SU-DHL-6 (cell line): ENCODE results near the gene MACF1.

Source experiments
- H2AFZ ChIP-seq: fragments of 200-600 bp; sonication (generic); 2 replicates; pipeline ENCODE4 v1.6.1; 2014; ENCODE audit warnings: low read depth, mild to moderate bottlenecking, moderate library complexity, mixed read lengths, antibody characterized with exemption, low read length; ENCODE audit not compliant: severe bottlenecking
- H3F3A ChIP-seq: fragments of 200-600 bp; shearing (Covaris generic); 2 replicates; pipeline ENCODE4 v1.6.0; 2016; ENCODE audit warnings: antibody characterized with exemption, mild to moderate bottlenecking; ENCODE audit not compliant: insufficient read depth
- H3K27ac ChIP-seq: fragments of 200-600 bp; sonication (generic); 2 replicates; pipeline ENCODE4 v1.5.1; 2016; ENCODE audit warnings: low read depth, mild to moderate bottlenecking, low read length, moderate library complexity, mixed read lengths
- H3K27me3 ChIP-seq: fragments of 200-600 bp; sonication (generic), shearing (Covaris generic); 2 replicates; pipeline ENCODE4 v1.6.0; 2014; ENCODE audit warnings: mild to moderate bottlenecking, low read length
- H3K36me3 ChIP-seq: fragments of 200-600 bp; sonication (generic); 2 replicates; pipeline ENCODE4 v1.6.1; 2014; ENCODE audit warnings: mild to moderate bottlenecking, low read length, mixed read lengths
- H3K4me2 ChIP-seq: fragments of 300-600, 200-600 bp; shearing (Covaris generic), sonication (generic); 2 replicates; pipeline ENCODE4 v1.6.0; 2014; ENCODE audit warnings: low read length, low read depth, mild to moderate bottlenecking; ENCODE audit not compliant: poor library complexity, severe bottlenecking
- H3K4me3 ChIP-seq: fragments of 200-600 bp; sonication (generic); 2 replicates; pipeline ENCODE4 v1.5.1; 2014; ENCODE audit warnings: antibody characterized with exemption, low read length, mild to moderate bottlenecking, mixed read lengths; ENCODE audit not compliant: insufficient read depth, poor library complexity, severe bottlenecking
- H3K79me2 ChIP-seq: fragments of 200-600 bp; sonication (generic); 2 replicates; pipeline ENCODE4 v1.6.1; 2014; ENCODE audit warnings: mild to moderate bottlenecking, low read length, moderate library complexity; ENCODE audit not compliant: insufficient read depth
- H3K9ac ChIP-seq: fragments of 200-600 bp; sonication (generic); 2 replicates; pipeline ENCODE4 v1.7.0; 2014; ENCODE audit warnings: mild to moderate bottlenecking, low read length
- H3K9me2 ChIP-seq: fragments of 200-600 bp; sonication (generic); replicated peaks from 2 replicates; pipeline ENCODE4 v1.6.1; 2014; ENCODE audit warnings: low read length; ENCODE audit not compliant: insufficient read depth
- H3K9me3 ChIP-seq: fragments of 200-600 bp; sonication (generic); 2 replicates; pipeline ENCODE4 v1.6.1; 2014; ENCODE audit warnings: low read length, mixed read lengths; ENCODE audit not compliant: insufficient read depth
- H4K20me1 ChIP-seq: fragments of 200-600 bp; sonication (generic); 2 replicates; pipeline ENCODE4 v1.6.1; 2014; ENCODE audit warnings: low read depth, mild to moderate bottlenecking, antibody characterized with exemption, low read length, moderate library complexity, mixed read lengths
- EZH2phosphoT487 ChIP-seq: fragments of 200-600 bp; sonication (generic), shearing (Covaris generic); conservative IDR thresholded peaks from 2 replicates; pipeline ENCODE4 v1.6.1; 2018; ENCODE audit warnings: mild to moderate bottlenecking, antibody characterized with exemption, low read length, moderate library complexity, mixed read lengths
- TF ChIP-seq, protein P1 (sequence below): fragments of 200-600 bp; sonication (generic); IDR thresholded peaks from one replicate; pipeline ENCODE4 v1.5.1; 2017; ENCODE audit warnings: antibody characterized with exemption, mild to moderate bottlenecking, low read length, moderate library complexity; ENCODE audit not compliant: insufficient read depth, poor library complexity, severe bottlenecking

The MACF1 gene

DNA sequence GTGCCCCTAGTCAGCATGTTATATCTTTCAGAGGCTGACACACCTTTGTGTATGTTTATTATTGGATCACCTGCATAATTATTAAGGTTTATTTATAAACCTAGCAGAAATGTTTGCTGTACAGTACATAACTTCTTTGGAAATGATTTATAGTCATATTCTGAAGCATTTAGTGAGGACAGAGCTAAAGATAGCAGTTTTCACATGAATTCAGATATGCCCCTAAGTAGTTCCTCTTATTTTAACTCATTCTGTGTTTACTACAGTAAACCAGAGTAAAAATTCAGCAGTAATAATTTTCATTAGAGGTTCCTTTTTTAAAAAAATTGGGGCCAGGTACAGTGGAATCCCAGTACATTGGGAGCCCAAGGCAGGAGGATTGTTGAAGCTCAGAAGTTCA, 265.5 kb downstream of the MACF1 start:
- H3K4me3 ChIP-seq: no peak overlapping the region
- no peaks in the 10 kb centered on the region for H3F3A ChIP-seq
- H3K9me3 ChIP-seq: no peaks in the 10 kb centered on the region
- peaks cover 17% of the 10 kb centered on the region; the same call in 1 of the 2 replicates for H3K36me3 ChIP-seq
- H3K27ac ChIP-seq: no peak overlapping the region
- H3K27me3 ChIP-seq: no peaks in the 10 kb centered on the region
- no peaks in the 10 kb centered on the region for H3K9me2 ChIP-seq
- H3K9ac ChIP-seq: no peak overlapping the region
- no peak overlapping the region for H2AFZ ChIP-seq
- no peak overlapping the region for H3K4me2 ChIP-seq
- H3K79me2 ChIP-seq: no peaks in the 10 kb centered on the region
- TF ChIP-seq, protein P1, sequence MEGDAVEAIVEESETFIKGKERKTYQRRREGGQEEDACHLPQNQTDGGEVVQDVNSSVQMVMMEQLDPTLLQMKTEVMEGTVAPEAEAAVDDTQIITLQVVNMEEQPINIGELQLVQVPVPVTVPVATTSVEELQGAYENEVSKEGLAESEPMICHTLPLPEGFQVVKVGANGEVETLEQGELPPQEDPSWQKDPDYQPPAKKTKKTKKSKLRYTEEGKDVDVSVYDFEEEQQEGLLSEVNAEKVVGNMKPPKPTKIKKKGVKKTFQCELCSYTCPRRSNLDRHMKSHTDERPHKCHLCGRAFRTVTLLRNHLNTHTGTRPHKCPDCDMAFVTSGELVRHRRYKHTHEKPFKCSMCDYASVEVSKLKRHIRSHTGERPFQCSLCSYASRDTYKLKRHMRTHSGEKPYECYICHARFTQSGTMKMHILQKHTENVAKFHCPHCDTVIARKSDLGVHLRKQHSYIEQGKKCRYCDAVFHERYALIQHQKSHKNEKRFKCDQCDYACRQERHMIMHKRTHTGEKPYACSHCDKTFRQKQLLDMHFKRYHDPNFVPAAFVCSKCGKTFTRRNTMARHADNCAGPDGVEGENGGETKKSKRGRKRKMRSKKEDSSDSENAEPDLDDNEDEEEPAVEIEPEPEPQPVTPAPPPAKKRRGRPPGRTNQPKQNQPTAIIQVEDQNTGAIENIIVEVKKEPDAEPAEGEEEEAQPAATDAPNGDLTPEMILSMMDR: no peak
- TF ChIP-seq EZH2phosphoT487: no peak
- no peaks in the 10 kb centered on the region for H4K20me1 ChIP-seq

DNA sequence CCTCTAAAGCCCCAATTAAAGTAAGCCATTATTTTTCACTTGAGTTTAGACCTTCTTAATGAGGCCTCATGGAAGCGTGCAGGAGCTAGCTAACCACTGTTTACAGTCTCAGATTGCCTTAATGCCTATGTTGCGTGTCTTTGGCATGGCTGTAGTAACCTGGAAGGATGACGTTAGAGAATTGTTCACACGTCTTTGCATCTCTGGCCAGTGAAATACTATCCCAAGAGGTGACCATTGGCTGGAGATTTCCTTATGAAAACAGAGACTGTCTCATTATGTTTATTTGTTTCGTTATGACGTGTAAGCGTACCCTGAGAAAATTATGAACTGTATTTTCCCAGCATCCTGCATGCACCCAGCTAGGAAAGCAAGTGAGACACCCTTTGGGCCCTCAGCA, 268.3 kb downstream of the MACF1 start:
- H3K27ac ChIP-seq: no peak overlapping the region
- H3K79me2 ChIP-seq: no peaks in the 10 kb centered on the region
- no peak overlapping the region for H2AFZ ChIP-seq
- H3K27me3 ChIP-seq: no peaks in the 10 kb centered on the region
- no peak overlapping the region for H3K9ac ChIP-seq
- peaks cover 17% of the 10 kb centered on the region; the same call in 1 of the 2 replicates for H3K36me3 ChIP-seq
- H3K4me2 ChIP-seq: no peak overlapping the region
- H3K4me3 ChIP-seq: no peak overlapping the region
- no peaks in the 10 kb centered on the region for H4K20me1 ChIP-seq
- H3K9me2 ChIP-seq: no peaks in the 10 kb centered on the region
- no peaks in the 10 kb centered on the region for H3F3A ChIP-seq
- TF ChIP-seq EZH2phosphoT487: no peak
- TF ChIP-seq, protein P1: no peak
- no peaks in the 10 kb centered on the region for H3K9me3 ChIP-seq

DNA sequence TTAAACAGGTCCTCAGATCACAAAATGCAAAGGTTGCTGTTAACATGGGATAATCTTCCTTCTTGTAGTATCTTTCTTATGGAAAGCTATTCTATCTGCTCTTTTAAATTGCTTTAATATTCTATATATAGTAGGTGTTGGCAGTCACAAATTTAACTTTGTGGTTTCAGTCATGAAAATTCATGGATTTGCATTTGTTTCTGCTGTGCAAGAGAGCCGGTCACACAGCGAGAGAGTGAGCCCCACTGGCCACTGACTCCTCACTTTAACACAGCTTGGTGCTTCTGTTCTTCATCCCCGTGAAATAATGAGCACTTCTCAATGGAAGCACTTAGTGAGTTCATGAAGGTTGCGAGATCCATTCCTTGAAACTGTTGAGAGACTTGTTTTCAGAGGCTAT, 268.8 kb downstream of the MACF1 start:
- Histone ChIP-seq H3K27ac (no peak overlapping the region), H3K27me3 (no peaks in the 10 kb centered on the region), H3K9me3 (no peaks in the 10 kb centered on the region), H3F3A (no peaks in the 10 kb centered on the region), H3K4me2 (no peak overlapping the region), H3K4me3 (no peak overlapping the region), H4K20me1 (no peaks in the 10 kb centered on the region), H3K36me3 (peaks cover 17% of the 10 kb centered on the region; the same call in 1 of the 2 replicates), H3K79me2 (no peaks in the 10 kb centered on the region), H2AFZ (no peak overlapping the region), H3K9me2 (no peaks in the 10 kb centered on the region), H3K9ac (no peak overlapping the region)
- TF ChIP-seq, protein P1: no peak
- no peak for TF ChIP-seq EZH2phosphoT487
